HG03064 (cell line): ENCODE data around the gene TMPRSS6.

Experiments used
- ATAC-seq: cut with Tn5 transposase; IDR thresholded peaks from one replicate; pipeline ENCODE4 v1.9.1; 2021; ENCODE audit warnings: low read depth; ENCODE audit not compliant: unreplicated experiment

The TMPRSS6 gene

DNA sequence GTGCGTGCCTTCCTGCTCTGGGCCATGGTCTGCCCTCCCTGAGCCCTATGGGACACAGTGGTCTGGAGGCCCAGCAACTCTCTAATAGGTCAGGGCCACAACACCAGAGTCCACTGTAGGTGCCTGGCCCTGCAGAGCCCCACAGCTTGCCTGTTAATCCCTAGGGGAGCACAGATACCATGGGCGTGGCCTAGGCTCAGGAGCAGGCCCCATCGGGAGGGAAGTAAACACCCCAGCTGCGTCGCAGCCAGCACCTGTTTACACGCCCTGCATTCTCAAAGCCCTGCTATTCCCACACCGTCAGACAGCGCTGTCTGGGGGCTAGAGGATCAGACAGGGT lies 55.5 kb downstream of the TMPRSS6 start:
- ATAC-seq, result no peak

DNA sequence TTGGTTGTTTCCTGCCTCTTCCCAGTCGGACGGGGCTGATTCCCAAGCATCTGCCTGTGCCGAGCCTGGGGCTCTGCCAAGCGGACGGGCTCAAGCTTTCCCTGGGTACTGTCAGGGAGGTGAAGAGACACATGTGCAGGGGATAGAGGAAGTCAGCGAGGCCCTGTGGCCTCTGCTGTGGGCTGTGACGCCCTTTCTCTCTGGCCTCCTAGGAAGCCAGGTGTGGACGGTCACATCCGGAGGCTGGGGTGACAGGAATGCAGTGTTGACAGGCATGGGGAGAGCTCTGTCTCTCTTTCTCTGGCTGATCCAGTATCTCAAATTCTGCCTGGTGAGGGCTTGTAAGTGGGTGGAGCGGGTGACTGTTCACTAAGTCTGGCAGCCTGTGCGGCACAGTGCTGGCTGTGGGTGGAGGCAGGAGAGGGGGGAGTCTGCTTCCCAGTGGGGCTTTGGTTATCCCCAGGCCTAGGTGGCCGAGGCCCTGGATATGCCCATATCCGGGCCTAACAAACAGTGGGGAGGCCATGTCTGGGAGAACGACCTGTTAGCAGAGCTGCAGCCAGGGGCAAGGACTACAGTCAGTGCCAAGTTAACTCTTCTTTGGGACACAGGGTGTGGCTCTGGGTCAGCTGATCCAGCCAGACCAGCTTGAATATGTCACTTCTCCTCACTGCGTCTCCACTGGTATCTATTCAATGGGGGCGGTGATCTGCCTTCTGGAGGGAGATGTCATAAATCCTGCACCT lies 56.0 kb downstream of the TMPRSS6 start:
- ATAC-seq, result no peak

DNA sequence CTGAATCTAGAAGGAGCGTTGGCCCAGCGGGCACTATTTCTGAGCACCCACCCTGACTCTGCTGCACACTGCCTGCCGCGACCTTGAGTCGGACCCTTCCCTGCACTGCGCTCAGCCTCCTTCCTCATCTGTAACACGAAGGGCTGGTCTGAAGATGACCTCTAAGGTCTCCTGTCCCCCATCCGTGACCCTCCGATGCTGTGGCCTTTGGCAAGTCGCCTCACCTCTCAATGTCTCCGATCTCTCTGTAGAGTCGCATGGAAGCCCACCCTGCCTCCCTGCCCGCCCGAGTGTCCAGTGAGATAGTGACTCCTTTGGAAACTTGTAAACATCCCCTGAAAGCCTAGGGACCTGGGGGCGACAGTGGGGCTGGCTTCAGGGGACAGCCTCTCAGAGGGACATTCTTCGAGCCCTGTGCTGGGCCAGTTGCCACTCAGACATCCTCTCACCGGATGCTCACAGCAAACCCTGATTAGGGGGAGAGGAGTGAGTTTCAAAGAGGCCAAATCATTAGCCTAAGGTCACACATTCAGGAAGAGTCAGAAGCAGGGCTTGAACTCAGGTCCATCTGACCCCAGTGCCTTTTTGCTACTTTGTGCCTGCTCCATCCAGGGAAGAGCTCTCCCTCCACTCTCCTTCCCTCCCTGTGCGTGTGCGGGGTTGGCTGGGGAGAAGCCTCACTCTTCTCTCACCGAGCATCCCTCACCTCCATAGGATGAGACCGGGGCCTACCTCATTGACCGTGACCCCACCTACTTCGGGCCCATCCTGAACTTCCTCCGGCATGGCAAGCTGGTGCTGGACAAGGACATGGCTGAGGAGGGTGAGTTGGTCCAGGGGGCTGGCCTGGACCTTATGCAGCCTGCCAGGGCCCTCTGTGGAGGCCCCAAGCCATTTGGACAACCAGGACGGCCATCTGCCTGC lies 56.9 kb downstream of the TMPRSS6 start:
- no peak for ATAC-seq

DNA sequence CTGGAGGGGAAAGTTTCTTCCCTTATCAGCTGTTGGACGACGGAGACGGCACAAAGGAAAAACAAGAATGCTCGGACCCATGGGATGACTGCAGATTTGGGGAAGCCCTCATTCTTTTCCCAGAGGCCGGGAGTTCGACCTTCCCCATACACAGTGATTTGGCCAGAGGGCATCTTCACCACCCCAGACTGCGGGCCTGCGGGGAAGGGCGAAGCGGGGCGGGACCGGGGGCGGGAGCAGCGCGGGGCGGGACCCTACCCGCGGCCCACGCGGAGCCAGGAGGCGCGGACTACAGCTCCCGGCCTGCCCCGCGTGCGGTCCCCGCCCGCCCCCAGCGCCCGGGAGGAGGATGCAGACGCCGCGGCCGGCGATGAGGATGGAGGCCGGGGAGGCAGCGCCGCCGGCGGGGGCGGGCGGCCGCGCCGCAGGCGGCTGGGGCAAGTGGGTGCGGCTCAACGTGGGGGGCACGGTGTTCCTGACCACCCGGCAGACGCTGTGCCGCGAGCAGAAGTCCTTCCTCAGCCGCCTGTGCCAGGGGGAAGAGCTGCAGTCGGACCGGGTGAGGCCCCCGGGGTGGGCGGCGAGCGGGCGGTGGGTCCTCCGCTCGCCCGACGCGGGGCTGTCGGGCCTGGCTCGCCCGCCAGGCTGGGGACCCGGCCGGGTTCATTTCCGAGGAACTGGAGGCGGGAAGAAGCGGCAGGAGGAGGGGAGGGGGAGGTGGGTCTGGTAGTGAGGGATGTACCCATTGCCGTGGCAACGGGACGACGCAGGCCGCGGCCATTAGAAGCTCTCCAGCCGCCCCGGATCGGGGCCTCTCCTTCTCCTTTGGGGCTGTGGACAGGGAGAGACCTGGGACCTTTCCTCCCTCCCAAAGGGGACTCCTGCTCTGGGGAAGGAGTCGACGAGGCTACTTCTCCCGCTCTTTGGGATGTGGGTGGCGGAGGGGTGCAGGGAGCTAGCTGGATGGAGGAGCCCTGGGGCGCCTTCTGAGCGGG lies 57.8 kb downstream of the TMPRSS6 start, which contains the start of gene KCTD17:
KCTD17 (plus strand) TSS at position 352 of the 995 bp plus-strand sequence; CDS start at position 371, 19 bp downstream.
- ATAC-seq, result no peak

DNA sequence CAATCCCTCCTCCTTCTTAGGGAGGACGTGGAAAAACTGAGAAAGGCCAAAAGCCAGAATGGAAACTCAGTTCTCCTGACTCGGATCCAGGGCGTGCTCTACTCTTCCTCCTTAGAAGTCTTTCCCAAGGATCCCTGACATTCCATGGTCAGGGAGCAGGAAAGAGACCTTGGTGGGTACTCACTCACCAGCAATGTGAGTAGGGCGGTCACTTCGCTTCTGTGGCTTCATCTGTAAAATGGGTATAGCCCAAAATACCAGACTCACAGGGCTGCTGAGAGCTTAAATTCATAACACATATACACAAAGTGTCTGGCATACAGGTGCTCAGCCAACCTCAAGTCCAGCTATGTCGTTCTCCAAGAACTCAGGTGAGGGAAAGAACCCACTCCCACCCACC lies 58.6 kb downstream of the TMPRSS6 start:
- no peak for ATAC-seq

DNA sequence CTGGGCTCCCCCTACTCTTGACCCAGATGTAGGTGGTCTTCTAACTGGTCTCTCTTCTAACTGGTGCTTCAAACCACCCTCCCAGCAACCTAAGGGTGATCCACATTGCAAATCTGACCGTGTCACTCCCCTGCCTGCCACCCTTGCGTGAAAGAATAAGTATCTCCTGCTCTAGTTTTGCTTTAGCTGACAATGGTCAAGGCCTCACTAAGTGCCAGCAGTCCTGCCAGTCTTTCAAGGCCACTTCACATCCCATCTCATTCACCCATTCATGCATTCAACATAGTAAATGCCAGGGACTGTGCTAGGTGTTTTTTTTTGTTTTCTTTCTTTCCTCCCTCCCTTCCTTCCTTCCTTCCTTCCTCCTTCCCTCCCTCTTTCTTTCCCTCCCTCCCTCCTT lies 60.3 kb downstream of the TMPRSS6 start:
- no peak for ATAC-seq

DNA sequence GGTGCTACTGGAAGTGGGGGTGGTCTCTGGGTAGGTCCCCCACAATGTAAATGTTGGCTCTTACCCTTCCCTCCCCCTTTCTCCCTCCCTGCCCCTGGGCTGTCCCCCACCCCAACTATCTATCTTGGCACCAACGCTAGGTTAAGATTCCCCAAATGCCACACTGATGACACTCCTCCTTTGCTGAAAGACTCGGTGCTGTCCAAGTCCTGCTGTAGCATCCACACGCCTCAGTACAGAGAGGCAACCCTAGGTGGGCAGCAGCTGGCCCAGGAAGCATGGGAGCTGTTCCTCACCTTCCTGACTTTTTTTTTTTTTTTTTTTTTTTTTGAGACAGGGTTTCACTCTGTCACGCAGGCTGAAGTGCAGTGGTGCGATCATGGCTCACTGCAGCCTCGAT lies 61.4 kb downstream of the TMPRSS6 start:
- no peak for ATAC-seq

DNA sequence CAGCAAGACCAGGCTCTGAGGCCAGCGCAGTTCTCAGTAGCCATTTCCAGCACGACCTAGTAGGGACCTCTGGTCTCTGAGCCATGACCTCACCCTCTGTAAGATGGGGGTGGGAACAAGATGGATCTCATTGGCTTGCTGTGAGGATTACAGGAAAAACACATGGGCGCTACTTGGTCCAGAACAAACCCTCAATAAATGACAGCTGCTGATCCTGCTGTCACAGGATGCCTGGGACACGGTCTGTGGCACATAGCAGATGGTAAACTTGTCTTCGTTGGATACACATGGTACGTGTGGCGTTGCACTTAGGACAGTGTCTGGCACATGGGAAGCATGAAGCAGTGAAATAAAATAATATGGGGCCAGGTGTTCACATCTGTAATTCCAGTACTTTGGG lies 62.5 kb downstream of the TMPRSS6 start:
- no peak for ATAC-seq

DNA sequence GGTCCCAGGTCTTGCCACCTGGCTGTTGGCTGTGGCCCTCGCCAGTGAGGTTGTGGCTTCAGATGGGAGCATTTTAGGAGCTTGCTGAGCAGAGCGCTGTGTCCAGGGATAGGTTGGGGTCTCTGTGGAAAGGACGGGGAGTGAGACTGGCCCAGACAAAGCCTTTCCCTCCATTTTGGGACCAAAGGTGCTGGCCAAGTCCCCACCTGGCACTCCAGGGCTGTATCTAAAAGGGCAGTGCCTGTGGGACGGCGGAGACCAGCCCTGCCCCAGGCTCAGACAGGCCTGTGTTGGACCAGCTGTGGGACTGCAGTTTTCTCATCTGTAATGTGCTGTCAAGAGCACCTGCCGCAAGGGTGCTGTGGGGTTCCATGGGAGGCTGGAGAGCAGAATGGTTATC lies 62.9 kb downstream of the TMPRSS6 start:
- no peak for ATAC-seq

DNA sequence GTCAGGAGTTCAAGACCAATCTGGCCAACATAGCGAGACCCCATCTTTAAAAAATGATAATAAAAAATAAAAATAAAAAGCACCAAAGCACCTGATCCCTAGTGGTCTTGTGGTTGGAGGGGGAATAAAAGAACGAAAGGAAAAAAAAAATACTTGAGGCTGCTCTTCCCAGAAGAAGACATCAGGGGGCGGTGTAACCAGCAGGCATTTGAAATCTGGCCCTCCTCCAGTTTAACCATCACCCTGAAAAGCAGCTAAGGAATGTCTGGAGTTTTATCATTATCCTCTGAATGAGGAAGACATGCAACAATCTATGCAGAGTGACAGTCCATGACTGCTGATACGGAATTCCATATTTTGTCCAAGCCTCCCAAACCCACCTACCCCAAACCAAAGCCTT lies 63.6 kb downstream of the TMPRSS6 start:
- no peak for ATAC-seq

DNA sequence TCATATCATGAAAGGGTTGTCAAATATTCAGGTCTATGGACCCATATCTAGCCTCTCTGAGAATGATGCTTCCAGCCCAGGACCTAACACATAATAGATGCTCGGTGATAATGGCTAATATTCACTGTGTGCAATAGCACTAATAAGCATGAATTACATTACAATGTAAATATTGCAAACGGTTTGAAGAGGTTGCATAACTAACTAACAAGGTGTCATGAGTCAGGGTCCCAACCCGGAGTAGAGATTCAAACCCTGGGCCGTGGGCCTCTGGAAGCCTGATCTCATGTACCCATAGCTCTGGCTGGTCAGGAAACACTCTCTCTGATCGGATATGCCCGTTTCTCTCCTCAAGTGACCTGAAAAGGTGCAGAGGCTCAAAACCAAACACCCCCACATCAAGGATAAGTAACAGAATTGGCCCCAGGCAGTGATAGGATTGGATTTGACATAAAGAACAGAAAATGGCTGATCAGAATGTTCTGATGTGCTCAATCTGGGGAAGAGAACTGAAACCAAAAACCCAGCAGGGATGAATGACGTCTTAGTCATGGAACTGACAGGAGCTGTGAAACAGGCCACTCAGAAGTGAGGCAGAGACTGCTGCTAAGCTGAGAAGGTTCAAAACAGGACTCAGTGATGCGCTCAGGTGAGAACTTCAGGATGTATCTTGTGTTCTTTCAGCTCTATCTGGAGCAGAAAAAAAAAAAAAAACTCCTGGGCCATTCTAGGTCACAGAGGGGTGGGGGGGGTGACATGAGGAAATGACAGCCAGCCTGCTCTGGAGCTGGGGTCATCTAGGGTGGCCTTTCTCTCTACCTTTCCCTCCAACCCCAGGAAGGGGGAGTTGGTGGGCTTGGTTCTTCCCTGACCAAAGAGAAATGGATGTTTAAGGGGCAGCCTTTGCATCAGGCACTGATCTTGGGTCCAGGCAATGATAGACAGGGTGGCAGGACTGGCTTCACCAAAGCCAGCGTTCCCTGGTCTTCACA lies 64.6 kb downstream of the TMPRSS6 start:
- no peak for ATAC-seq

DNA sequence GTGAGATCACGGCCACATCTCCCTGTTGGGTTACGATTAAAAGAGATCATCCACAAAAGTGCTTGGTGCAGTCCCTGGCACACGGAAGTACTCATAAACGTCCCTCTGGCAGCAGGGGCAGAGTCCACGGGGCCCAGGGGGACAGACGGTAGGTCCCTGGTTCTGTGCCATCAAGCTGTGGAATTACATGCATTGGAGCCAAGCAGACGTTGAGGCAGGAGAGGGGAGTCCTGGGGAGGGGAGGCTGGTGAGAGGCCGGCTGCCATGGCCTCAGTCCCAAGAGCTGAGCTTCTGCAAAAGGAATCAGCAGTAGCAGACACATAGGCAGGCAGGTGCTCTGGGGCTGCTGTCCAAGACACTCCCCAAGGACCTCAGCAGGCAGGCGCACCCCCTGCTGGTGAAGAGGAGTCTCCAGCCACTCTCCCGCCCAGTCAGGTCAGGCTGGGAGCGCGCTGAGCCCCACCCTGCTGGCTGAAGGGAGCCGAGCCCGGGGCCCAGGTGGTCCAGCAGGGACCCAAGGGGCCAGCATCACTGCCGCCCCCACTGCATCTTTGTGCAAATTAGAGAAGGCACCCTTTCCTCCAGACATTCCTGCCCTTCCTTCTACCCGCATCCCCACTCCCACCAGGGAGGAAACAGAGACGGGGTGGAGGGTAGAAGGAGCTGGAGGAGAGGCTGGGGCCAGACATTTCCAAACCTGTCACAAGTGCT lies 65.5 kb downstream of the TMPRSS6 start:
- no peak for ATAC-seq

DNA sequence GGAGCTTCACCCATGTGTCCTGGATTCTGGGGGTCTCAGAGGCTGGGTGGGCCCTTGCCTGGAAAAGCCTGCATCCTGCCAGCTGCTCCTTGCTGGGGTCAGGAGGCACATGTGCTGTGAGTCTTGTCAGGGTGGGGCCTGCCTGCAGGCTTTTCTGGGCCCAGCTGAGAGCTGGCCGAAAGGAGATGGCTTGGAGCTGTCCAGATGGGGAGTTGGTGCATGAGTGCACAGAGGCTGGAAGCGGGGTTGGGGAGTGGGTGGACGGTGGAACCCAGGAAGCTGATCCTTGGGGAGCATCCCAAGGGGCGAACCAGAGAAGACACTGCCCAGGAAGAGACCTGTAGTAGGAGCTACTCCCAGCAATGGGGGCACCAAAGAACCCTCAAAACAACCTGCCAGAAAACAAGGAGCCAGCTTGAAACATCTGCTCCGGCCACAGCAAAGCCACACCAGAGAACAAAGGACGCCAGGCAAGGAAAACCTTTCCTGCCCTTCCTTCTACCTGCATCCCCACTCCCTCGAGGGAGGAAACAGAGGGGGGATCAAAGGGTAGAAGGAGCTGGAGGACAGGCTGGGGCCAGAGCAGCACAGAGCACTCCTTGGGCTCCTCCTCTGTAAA lies 66.2 kb downstream of the TMPRSS6 start:
- ATAC-seq, result no peak

DNA sequence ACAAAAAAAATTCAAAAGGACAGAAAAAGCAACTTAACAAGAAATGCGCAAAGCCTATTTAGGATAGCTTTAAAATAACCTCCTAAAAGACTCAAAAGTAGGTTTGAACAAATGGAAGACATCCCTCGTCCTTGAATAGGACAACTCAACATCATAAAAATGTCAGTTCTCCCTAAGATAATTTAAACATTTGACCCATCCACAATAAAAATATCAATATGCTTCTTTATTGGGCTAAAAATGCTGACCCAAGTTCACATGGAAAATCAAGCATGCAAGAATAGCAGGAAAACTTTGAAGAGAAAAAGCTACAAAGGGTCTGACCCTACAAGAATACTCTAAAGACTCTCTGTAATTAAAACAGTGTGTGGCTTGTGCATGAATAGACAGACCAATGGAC lies 70.0 kb downstream of the TMPRSS6 start:
- no peak for ATAC-seq

DNA sequence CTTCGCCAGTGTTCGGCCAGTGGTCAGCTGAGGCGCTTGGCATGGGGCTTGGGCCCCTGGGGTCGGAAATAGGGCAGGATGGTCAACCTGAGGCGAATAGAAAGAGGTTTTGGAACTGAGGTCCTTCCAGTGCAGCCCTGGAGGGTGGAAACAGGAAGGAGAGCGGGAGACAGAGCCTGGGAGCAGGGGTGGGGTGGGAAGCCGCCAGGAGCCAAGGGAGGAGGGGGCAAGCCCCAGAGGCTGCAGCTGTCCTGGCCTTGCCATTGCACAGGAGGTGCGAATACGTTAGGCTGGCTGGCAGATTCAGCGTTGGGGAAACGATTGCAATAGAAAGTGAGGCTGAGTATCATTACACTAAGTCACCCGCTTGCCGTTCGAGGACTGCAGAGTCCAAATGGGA lies 71.8 kb downstream of the TMPRSS6 start:
- no peak for ATAC-seq

DNA sequence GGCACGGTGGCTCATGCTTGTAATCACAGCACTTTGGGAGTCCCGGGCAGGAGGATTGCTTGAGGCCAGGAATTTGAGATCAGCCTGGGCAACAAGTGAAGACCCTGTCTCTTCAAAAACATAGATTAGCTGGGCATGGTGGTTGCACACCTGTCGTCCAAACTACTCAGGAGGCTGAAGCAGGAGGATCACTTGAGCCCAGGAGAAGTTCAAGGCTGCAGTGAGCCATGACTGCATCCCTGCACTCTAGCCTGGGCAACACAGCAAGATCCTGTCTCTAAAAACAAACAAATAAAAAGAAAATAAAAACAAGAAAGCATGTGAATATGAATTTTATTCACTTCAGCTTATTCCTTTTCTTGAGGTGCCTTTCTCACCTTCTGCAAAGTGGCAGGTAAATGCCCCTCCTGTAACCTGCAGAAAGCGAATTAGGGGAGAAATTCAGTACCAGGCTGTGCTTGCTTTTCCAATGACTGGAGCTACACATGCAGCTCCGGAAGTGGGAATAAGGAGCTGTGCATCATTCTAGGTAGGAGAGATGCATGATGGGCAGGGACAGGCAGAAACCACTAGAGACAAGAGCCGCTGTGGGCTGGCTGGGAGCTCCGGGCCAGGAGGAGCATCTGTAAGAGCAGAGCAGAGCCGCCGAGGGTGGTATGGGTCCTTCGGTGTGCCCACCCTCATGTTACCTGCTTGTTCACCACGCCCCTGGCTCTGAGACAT lies 72.7 kb downstream of the TMPRSS6 start:
- ATAC-seq, result no peak

DNA sequence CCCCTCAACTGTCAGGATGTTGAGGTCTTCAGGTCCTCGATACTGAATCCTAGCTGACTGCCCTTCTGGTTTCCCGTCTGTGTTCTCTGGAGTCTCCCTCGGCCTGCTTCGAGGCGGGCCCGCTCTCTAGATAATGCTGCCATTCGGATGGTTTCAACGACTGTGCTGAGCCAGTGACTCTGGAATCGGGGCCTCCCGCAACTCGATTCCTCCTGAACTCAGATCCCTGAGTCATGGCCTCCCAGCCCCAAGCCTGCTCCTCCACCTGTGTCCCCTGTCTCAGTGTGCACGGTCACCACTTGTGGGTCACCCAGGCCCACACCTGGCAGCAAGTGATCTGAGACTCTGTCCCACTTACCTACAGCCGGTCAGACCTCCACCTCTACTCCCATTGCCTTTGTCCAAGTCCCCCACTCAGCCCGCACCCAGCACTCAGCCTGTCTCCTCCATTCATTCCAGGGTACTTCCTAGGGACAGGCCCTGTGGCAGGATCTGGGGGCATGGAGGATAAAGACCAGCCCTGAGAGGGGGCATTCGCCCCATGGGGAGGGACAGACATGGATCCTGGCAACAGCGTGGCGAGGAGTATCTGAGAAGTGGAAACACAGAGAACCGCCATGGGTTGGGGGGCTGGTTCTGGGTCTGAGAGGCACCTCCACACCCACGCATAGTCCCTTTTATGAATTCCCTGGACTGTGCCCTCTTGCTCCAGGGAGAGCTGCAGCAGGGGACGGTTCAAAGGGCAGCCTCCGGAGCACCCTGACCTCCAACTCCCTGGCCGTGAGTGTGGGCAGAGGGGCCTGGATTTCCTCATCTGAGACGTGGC lies 75.7 kb downstream of the TMPRSS6 start:
- ATAC-seq, result no peak
